ENCODE measurements around the gene FAM181B.
A peak's percentile ranks its signal among the peaks of the same experiment; 100 is the strongest.

The FAM181B gene, protein sequence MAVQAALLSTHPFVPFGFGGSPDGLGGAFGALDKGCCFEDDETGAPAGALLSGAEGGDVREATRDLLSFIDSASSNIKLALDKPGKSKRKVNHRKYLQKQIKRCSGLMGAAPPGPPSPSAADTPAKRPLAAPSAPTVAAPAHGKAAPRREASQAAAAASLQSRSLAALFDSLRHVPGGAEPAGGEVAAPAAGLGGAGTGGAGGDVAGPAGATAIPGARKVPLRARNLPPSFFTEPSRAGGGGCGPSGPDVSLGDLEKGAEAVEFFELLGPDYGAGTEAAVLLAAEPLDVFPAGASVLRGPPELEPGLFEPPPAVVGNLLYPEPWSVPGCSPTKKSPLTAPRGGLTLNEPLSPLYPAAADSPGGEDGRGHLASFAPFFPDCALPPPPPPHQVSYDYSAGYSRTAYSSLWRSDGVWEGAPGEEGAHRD
- total RNA-seq, result 0 to 0.05 (median 0.04) reads per million in 3 experiments

DNA sequence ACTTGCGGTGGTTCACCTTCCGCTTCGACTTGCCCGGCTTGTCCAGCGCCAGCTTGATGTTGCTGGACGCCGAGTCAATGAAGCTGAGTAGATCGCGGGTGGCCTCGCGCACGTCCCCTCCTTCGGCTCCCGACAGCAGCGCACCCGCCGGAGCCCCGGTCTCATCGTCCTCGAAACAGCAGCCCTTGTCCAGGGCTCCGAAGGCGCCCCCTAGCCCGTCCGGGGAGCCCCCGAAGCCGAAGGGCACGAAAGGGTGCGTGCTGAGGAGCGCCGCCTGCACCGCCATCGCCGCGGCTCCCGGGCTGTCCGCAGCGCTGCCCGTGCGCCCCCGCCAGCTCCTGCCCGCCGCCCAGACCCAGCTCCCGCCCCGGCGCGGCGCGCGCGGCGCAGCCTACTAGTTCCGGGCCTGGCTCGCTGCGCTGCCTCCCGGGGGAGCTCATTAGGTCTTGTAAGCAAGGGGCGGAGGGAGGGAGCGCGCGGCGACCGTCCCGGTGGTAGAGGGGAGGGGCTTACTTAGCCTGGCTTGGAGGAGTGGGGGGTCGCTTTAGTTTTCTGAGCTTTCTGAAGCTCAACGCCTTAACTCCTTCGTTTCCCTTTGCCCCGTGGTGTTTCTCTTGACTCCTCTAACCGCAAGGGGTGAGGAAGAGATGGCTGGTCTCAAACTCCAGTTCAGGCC lies at the start of gene FAM181B:
Gene FAM181B (minus strand): TSS at position 421 of the 676 bp plus-strand sequence. CDS start 135 bp downstream, at position 286.
- DNase-seq, result peak; percentile 19

DNA sequence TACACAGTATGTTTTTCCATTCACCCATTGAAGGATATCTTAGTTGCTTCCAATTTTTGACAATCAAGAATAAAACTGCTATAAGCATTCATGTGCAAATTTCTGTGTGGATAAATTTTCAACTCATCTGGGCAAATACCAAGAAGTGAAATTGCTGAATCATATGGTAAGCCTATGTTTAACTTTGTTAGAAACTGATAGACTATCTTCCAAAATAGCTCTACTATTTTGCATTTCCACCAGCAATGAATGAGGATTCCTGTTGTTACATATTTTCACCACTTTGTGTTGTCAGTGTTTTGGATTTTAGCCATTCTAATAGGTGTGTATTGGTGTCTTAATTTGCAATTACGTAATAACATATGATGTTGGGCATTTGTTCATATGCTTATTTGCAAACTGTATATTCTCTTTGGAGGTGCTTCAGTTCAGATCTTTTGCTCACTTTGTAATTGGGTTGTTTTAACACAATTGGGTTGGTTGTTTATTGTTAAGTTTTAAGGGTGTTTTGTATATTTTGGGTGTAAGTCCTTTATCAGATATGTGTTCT lies 49.2 kb upstream of the FAM181B start:
- no peak for DNase-seq

DNA sequence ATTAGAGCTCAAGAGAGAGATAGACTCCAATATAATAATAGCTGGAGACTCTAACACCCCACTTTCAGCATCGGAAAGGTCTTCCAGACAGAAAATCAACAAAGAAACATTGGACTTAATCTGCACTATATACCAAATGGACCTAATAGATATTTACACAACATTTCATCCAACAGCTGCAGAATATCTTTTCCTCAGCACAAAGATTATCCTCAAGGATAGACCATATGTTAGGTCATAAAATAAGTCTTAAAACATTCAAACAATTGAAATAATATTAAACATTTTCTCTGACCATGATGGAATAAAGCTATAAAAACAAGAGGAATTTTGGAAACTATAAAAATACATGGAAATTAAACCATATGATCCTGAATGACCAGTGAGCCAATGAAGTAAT lies 45.1 kb upstream of the FAM181B start:
- no peak for DNase-seq

DNA sequence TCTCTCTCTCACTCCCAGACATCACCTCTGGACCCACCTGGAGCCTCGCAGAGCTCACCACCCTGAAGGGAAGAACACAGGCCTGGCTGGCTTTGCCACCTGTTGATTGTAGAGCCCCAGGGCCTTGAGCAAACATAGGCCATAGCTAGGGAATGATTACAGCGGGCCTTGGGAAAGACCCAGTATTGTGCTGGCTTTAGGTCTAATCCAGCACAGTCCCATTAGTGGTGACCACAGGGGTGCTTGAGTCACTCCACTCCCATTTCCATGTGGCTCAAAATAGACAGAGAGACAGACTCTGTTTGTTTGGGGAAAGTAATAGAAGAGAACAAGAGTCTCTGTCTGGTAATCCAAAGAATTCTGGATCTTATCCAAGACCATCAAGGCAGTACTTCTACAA lies 42.7 kb upstream of the FAM181B start:
- DNase-seq, result no peak

DNA sequence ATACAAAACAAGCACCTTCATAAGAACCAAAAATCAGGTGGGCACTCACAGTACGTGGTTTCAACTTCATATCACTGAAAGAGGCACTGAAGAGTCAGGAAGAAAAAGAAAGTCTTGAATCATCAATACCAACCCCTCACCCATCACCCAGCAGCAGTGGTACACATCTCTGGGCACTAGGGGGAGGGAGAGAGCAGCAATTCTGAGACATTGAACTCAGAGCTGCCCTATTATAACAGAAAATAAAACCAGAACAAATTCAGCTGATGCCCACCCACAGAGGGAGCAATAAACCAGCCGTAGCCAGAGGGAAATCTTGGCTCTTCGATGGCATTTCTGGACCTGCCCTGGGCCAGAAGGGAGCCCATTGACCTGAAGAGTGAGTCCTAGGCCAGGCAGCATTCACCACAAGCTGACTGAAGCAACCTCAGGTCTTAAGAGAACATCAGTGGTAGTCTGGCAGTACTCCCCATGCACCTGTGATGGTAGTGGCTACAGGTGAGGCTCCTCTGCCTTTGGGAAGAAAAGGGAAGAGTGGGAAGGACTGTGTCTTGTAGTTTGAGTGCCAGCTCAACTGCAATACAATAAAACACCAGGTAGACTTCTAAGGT lies 42.2 kb upstream of the FAM181B start:
- no peak for DNase-seq

DNA sequence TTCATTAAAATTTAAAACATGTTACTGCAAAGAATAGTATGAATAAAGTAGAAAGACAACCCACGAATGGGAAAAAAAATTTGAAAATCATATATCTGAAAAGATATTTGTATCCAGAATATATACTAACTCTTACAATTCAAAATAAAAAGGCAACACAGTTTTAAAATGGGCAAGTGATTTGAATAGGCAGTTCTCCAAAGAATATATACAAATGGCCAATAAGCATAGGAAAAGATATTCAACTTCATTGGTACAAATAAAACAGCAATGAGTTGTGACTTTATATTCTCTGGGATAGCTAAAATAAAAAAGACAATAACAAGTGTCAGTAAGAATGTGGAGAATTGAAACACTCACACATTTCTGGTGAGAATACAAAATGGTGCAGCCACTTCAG lies 41.6 kb upstream of the FAM181B start:
- DNase-seq, result no peak

DNA sequence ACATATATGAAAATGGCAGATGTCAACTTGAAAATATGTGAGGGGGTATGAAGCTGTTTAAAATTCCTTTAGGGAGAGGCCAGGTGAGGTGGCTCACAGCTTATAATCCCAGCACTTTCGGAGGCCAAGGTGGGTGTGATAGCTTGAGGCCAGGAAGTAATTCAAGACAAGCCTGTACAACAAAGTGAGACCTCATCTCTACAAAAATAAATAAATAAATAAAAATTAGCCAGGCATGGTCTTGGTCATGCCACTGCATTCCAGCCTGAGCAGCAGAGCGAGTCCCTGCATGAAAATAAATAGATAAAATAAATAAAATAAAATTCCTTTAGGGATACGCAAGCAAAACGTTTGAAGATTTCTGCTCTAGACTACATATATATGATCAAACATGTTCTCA lies 38.1 kb upstream of the FAM181B start:
- DNase-seq, result no peak

DNA sequence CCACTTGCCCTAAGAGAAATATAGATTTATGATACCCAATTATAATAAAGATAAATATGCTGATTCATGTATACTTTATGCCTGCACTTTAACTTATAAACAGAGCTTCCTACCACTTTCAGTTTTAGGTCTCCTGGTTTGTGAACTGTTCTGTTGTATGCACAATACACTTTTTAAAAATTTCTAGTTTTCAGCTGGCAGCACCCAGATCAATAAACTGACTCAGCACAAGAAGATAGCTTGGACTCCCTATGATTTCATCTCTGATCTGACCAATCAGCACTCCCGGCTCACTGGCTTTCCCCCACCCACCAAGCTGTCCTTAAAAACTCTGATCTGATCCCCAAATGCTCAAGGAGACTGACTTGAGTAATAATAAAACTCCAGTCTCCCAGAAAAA lies 33.5 kb upstream of the FAM181B start:
- DNase-seq, result no peak

DNA sequence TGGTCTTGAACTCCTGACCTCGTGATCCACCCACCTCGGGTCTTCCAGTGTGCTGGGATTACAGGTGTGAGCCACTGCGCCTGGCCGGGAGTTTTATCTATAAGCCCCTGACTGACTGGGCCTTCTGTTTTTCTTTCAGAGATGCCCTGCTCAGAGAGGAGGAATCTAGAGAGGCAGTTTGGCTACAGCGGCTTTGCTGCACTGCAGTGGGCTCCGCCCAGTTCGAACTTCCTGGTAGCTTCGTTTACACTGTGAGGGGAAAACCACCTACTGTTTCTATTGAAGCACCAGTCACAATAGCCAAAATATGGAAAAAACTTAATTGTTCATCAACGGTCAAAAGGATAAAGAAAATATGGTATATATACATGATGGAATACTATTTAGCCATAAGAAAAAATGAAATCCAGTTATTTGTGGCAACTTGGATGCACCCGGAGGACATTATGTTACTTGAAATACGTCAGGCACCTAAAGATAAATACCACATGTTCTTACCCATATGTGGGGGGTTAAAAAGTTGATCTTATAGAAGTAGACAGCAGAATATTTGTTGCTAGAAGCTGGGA lies 31.9 kb upstream of the FAM181B start:
- DNase-seq, result no peak

DNA sequence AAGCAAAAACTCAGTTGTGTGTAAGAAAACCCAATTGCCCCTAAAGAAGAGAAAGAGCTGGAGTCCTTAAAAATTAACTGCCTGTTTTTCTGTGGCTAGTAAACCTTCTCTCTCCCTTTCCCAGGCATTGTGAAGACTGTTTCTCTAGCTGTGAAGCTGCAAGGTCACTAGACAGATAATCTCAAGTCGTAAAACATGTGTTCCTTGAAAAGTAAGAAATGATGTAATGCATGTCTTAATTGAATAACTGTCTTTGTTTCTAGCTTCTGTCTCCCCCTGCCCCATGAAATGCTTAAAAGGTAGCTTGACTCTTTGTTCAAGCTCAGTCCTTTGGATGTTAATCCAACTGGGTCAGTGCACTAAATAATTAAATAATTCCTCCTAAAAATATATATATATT lies 29.5 kb upstream of the FAM181B start:
- no peak for DNase-seq

DNA sequence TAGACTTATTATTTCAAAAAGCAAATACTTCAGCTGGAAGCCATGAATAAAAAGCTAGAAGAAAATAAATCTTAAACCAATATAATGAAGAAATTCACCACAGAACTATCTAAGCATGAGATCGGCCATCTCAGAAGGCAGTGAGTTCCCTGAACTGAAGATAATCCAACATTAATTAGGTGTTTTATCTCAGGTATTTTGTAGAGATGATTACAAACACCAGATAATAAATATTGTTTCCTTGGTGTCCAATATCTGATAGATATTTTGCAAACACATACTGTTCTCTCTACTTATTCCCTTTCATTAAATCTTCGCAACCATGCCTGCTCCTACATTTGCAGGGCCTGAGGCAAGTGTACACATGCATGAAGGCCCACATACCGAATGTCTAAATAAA lies 26.0 kb upstream of the FAM181B start:
- no peak for DNase-seq

DNA sequence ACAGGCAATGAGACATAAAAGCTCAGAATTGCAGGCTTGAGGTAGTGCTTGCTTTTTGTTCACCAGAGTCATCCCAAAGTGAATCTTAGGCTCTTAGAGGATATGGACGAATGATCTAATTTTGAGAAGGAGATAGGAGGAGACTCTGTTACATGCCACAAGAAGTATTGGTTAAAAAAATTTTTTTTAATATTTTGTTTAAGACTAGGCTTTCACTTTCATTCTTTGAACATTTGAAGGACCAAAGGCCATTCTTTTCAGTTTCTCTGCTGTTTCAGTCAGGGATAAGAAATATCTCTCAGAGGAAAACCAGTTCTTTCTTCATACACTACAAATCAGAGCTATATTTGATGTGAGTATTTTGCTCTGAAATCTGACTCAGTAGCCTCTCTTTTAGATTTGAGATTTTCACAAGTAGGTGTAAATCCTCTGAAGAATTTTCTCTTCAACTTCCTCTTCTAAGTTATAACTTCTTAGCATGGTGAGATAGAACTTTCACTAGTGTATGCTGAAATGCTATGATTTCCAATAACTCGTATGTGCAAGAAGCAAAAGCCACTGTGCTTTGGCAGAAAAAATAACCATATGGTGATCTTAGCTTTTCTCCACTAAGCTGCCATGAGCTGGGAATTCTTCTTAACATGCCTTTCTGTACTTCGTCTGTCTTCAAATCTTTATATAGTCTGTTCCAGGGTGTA lies 24.1 kb upstream of the FAM181B start:
- no peak for DNase-seq

DNA sequence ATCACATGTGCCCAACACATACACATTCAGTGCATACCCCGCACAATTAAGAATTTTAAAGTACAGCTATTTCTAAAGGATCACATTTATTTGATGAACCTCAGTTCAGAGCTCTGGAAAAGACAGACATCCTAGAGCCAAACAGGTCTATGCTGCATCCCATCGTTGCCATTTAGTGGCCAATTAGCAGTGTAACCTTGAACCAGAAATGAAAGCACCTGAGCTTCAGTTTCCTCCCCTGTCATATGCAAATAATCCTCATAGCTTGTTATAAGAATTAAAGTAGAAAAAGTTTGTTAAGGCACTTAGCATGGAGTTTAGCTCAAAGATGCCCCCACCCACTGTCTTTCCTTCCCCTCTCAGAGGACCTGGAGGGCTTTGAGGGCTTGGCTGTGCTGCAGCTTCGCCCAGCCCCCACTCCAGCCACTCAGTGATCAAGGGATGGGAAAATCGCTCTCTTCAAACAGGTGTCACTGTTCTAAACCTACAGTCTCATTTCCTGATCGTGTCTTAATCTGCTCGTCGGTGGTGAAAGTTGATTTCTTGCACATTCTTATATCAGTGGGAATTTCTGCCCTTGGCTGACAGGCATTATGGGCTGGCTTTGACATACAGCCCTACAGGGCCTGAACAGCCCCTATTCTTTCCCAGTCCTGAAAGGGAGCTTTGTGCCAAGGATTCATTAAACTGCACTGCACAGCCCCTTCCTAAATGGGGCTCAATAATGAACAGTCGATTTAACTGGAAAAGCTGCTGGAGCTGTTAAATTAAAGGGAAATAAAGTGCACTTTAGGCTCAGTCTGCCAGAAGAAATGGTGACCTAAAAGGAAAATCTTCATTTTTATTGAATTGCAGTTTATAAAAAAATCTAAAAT lies 23.3 kb upstream of the FAM181B start:
- no peak for DNase-seq

DNA sequence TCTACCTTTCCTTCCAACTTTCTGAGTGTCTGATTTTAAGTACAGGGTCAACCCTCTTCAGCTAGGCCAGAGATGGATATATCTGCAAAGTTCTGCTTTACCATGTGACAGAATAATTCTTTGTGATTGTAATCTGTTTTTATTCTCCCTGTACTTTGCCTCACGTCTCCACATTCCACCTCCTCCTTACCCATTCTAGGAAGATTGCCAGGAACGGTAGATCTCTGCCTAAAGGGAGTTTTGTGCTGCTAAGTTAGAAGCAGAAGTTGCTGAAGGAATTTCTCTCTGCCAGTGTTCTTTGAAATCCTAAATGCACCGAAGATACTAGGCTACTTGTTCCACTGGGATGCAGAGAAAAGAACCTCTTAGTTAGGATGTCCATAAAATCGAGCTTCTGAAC lies 20.7 kb upstream of the FAM181B start:
- DNase-seq, result no peak

DNA sequence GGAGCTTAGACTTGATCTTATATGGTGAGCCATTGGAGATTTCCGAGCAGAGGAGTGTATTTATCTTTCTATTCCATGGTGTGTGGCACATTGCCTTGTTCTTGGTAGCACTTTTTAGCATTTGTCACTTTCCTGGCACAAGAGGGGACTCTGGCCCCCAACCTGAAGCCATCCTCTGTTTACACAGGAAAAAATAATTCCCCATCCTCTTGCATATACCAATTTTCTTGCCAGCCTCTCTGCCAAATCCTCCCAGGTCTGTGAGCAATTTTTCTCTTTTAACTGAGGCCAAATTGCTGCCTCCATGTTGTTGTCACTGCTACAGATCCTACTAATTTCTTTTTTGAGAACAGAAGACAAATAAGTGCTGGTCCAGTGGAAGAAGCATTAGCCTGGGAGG lies 20.3 kb upstream of the FAM181B start:
- no peak for DNase-seq

DNA sequence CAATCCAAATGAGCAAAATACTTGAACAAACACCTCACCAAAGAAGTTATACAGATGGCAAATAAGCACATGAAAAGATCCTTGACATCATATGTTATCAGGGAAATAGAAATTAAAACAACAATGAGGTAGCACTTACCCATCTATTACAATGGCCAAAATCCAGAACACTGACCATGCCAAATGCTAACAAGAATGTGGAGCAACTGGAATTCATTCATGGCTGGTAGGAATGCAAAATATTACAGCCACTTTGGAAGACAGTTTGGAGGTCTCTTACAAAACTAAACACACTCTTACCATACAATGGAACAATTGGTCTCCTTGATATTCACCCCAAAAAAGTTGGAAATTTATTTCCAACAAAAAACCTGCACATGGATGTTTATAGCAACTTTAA lies 19.1 kb upstream of the FAM181B start:
- no peak for DNase-seq

DNA sequence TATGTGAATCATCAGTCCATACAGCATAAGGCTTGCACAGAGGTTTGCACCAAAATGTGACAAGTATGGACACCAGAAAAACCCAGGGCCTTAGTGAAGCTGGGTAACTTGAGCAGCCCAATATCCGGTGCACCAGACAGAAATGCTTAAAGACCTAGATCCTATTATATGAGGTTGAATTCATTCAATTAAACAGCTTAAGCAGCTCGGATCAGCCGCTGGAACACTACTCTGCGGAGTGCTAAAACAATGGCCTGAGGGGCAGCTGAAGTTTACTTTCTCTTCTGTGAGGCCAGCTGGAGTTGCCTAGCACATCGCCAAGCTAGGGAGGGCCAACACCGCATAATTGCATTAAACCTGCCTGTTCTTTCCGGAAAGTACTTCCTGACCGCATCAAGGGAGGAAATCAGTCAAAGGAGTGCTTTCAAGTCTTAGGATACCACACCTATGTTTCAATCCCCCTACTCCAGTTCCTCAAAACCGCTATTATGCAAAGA lies 17.0 kb upstream of the FAM181B start:
- peak; percentile 35 for DNase-seq

DNA sequence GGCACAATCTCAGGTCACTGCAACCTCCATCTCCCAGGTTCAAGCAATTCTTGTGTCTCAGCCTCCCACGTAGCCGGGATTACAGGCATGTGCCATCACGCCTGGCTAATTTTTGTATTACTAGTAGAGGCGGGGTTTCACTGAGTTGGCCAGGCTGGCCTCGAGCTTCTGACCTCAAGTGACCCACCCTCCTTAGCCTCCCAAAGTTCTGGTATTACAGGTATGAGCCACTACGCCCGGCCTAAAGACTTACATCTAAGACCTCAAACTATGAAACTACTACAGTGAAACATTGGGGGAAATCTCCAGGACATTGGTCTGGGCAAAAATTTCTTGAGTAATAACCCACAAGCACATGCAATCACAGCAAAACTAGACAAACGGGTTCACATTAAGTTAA lies 13.8 kb upstream of the FAM181B start:
- no peak for DNase-seq

DNA sequence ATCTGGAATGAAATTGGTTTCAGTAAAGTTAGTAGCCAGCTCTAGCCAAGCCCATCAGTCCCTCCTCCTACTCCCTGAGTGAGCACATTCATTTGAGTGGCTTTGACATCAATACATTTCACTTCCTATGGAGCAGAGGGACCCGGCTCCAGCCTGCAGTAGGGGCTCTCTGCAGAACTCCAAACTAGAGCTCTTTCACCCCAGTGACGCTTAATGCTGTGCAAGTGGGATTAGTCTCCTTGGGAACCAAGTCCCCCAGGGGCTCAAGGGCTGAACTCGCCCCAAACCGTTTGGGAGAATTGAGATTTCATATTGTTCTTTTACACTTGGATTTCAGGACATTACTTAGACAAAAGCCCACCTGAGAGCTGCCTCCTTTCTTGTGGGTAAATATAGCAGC lies 4.4 kb upstream of the FAM181B start:
- DNase-seq, result no peak

DNA sequence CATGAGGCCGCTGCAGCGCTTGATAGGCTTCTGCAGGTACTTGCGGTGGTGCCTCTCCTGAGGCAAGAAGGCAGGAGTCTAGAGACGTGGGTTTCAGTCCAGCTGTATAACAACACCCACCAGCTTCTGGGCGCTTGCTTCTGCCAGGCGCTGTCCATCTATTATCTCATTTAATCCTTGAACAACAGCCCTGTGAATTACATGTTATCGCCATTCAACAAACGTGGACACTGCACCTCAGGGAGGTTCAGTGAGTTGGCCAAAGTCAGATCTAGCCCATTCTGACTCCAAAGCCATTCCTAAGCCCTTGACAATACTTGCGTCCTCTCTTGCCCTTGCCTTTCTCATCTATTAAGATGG lies 436 bp upstream of the FAM181B start:
- no peak for DNase-seq

DNA sequence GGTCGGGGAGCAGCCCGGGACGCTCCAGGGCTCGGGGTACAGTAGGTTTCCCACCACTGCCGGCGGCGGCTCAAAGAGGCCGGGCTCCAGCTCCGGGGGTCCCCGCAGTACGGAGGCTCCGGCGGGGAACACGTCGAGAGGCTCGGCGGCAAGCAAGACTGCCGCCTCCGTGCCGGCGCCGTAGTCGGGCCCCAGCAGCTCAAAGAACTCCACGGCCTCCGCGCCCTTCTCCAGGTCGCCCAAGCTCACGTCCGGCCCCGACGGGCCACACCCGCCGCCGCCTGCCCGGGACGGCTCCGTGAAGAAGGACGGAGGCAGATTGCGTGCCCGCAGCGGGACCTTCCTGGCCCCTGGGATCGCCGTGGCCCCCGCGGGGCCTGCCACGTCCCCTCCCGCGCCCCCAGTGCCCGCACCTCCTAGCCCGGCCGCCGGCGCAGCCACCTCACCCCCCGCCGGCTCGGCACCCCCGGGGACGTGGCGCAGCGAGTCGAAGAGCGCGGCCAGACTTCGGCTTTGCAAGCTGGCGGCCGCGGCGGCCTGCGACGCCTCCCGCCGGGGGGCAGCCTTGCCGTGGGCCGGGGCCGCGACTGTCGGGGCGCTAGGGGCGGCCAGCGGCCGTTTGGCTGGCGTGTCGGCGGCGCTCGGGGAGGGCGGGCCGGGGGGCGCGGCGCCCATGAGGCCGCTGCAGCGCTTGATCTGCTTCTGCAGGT lies 775 bp downstream of the FAM181B start:
- no peak for DNase-seq

All from central memory CD4-positive, alpha-beta T cell (primary cell).